GM10248 (cell line): ENCODE measurements around the gene DKK3.

Source experiments
- CTCF ChIA-PET: fragments of 300-600 bp; sonication (Branson Sonifier 250); formaldehyde crosslinking; extraction: SDS; loops from one replicate; lab custom pipeline; 2021; ENCODE audit warnings: antibody characterized with exemption; lab: Yijun Ruan, JAX
- POLR2A ChIA-PET: fragments of 350-650 bp; sonication (Branson Sonifier 250); formaldehyde crosslinking; extraction: SDS; loops from one replicate; lab custom pipeline; 2020; ENCODE audit warnings: antibody characterized with exemption; lab: Yijun Ruan, JAX
- DNase-seq: peaks from one replicate; pipeline ENCODE4 v3.0.0; 2012; ENCODE audit errors: extremely low spot score
- CTCF ChIP-seq: IDR thresholded peaks from 2 replicates; pipeline ENCODE4 v1.5.1; 2012; ENCODE audit warnings: mild to moderate bottlenecking, low read depth; ENCODE audit errors: extremely low read depth, missing control alignments, control extremely low read depth

Gene DKK3

GRCh38 chr11:11998091-11998781 is 10.2 kb downstream of the DKK3 start:
- CTCF ChIA-PET: no interaction called here
- no peak for TF ChIP-seq CTCF
- POLR2A ChIA-PET: no interaction called here
- DNase-seq: no peak

- no peak for DNase-seq
Measured at GRCh38 chr11:11997049-11997322, 11.4 kb downstream of the DKK3 start.

GRCh38 chr11:11996321-11997048 is 11.9 kb downstream of the DKK3 start:
- DNase-seq: no peak
- TF ChIP-seq CTCF: no peak
- ChIA-PET POLR2A (interaction anchor here (0.5 kb wide), 1 partner anchor 25 kb away, joined by 15 read pairs; no protein-coding TSS in a partner anchor), CTCF (interaction anchor here (1.3 kb wide), 1 partner anchor 209 kb away, joined by 4 read pairs; no protein-coding TSS in a partner anchor)

More at GRCh38 chr11:11997049-11997322, 11.4 kb downstream of the DKK3 start:
- ChIA-PET CTCF (interaction anchor here (0.9 kb wide), 1 partner anchor 47 kb away, joined by 3 read pairs; no protein-coding TSS in a partner anchor), POLR2A (no interaction called here)
- TF ChIP-seq CTCF: no peak

- ChIA-PET POLR2A (interaction anchor here (0.5 kb wide), 1 partner anchor 26 kb away, joined by 15 read pairs; no protein-coding TSS in a partner anchor), CTCF (interaction anchor here (1.3 kb wide), 2 partner anchors 11 to 208 kb away, joined by 3 to 4 read pairs; no protein-coding TSS in a partner anchor)
- DNase-seq: no peak
- TF ChIP-seq CTCF: no peak
Measured at GRCh38 chr11:11995601-11996000, 12.8 kb downstream of the DKK3 start.

GRCh38 chr11:11993839-11994238 is 14.6 kb downstream of the DKK3 start:
- DNase-seq: no peak
- CTCF ChIA-PET: no interaction called here

More at GRCh38 chr11:11993839-11994238, 14.6 kb downstream of the DKK3 start:
- no peak for TF ChIP-seq CTCF
- POLR2A ChIA-PET: no interaction called here
